HEK293T (cell line): ENCODE measurements around the gene COL5A1.

Experiments
- BHLHE40 ChIP-seq: fragments of 450-650 bp; IDR thresholded peaks from 2 replicates; pipeline ENCODE4 v1.6.1; 2016; ENCODE audit warnings: mild to moderate bottlenecking, moderate library complexity, borderline replicate concordance
- FOXA1 ChIP-seq: fragments of 450-650 bp; IDR thresholded peaks from 2 replicates; pipeline ENCODE4 v1.6.1; 2016; ENCODE audit warnings: mild to moderate bottlenecking
- FOXK2 ChIP-seq: fragments of 450-650 bp; IDR thresholded peaks from 2 replicates; pipeline ENCODE4 v1.6.1; 2016; ENCODE audit warnings: mild to moderate bottlenecking
- FOXM1 ChIP-seq: fragments of 450-650 bp; IDR thresholded peaks from 2 replicates; pipeline ENCODE4 v1.6.1; 2017; ENCODE audit warnings: mild to moderate bottlenecking, borderline replicate concordance
- L3MBTL2 ChIP-seq: fragments of 450-650 bp; conservative IDR thresholded peaks from 2 replicates; pipeline ENCODE4 v1.6.1; 2016; ENCODE audit warnings: mild to moderate bottlenecking
- LEF1 ChIP-seq: fragments of 450-650 bp; IDR thresholded peaks from 2 replicates; pipeline ENCODE4 v1.6.1; 2017; ENCODE audit warnings: mild to moderate bottlenecking, borderline replicate concordance
- SP1 ChIP-seq: fragments of 450-650 bp; IDR thresholded peaks from 2 replicates; pipeline ENCODE4 v1.6.1; 2017
- TARDBP ChIP-seq: fragments of 450-650 bp; IDR thresholded peaks from 2 replicates; pipeline ENCODE4 v1.6.1; 2016
- ZNF384 ChIP-seq: fragments of 450-650 bp; IDR thresholded peaks from 2 replicates; pipeline ENCODE4 v1.6.1; 2016
- TF ChIP-seq, protein P1 (sequence below): fragments of 450-650 bp; IDR thresholded peaks from 2 replicates; pipeline ENCODE4 v1.6.1; 2016

DNA sequence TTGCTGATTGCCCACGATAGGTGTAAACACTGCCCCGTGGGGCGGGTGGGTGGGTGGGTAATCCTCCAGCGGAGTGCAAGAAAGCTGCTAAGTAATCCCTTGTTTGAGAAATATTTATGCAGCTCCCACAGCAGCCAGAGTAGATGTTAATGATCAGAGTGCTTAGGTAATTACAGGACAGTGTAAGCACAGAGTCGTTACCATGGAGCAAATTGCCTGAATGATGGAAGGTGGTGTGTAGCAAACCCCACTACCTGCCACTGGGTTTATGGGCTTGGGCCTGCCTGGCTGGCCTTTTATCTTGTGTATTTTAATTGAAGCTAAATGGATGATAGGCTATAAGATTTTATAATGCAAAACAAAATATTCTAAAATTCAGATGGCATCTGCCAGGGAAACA, 110.0 kb downstream of the COL5A1 start:
- TF ChIP-seq BHLHE40 (no peak), TARDBP (no peak), FOXM1 (no peak), SP1 (no peak), FOXA1 (no peak), ZNF384 (no peak), LEF1 (no peak), FOXK2 (no peak), L3MBTL2 (no peak)
- TF ChIP-seq, protein P1, sequence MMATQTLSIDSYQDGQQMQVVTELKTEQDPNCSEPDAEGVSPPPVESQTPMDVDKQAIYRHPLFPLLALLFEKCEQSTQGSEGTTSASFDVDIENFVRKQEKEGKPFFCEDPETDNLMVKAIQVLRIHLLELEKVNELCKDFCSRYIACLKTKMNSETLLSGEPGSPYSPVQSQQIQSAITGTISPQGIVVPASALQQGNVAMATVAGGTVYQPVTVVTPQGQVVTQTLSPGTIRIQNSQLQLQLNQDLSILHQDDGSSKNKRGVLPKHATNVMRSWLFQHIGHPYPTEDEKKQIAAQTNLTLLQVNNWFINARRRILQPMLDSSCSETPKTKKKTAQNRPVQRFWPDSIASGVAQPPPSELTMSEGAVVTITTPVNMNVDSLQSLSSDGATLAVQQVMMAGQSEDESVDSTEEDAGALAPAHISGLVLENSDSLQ, result no peak
